BLaER1 treated with 17β-estradiol and CSF1 and Interleukin-3, amounts not matched to agents 10 nM and 100 nM (cell line): ENCODE measurements around the gene RAPSN.
A peak's percentile ranks its signal among the peaks of the same experiment; 100 is the strongest.

ENCODE experiments used
- H3K27ac ChIP-seq, 11 experiments: shearing (Covaris generic); formaldehyde crosslinking; 2 replicates each; pipeline ENCODE4 v1.8.1; 2022
- H3K27me3 ChIP-seq, 11 experiments: shearing (Covaris generic); formaldehyde crosslinking; 2 replicates each; pipeline ENCODE4 v1.8.1; 2022
- H3K36me3 ChIP-seq, 11 experiments: shearing (Covaris generic); formaldehyde crosslinking; 2 replicates each; pipeline ENCODE4 v1.8.1; 2022
- H3K4me1 ChIP-seq, 10 experiments: shearing (Covaris generic); formaldehyde crosslinking; 2 replicates each; pipeline ENCODE4 v1.8.1; 2022
- H3K4me2 ChIP-seq, 11 experiments: shearing (Covaris generic); formaldehyde crosslinking; 2 replicates each; pipeline ENCODE4 v1.8.1; 2022
- H3K4me3 ChIP-seq, 10 experiments: shearing (Covaris generic); formaldehyde crosslinking; 2 replicates each; pipeline ENCODE4 v1.8.1; 2022
- H3K9ac ChIP-seq, 11 experiments: shearing (Covaris generic); formaldehyde crosslinking; 2 replicates each; pipeline ENCODE4 v1.8.1; 2022
- H3K9me3 ChIP-seq, 11 experiments: shearing (Covaris generic); formaldehyde crosslinking; replicated peaks in 1 of 11; 2 replicates each; pipeline ENCODE4 v1.8.1; 2022
- H4K20me1 ChIP-seq, 11 experiments: shearing (Covaris generic); formaldehyde crosslinking; 2 replicates each; pipeline ENCODE4 v1.8.1; 2022
- Cebpa-rat ChIP-seq, 11 experiments: shearing (Covaris generic); IDR thresholded peaks; 2 replicates each; pipeline ENCODE4 v1.8.1; 2022

Gene RAPSN

GRCh38 chr11:47469361-47470179, 20.6 kb upstream of the RAPSN start:
- Histone ChIP-seq H3K9ac (peak overlapping the region in 1 of 11 experiments; percentile 1; a peak in 1 of 22 replicates), H3K27me3 (no peaks in the 10 kb centered on the region), H3K4me2 (no peak overlapping the region; a peak in 1 of 22 replicates), H3K4me3 (no peak overlapping the region), H3K36me3 (peaks cover 95 to 100% (median 100%) of the 10 kb centered on the region in 11 experiments), H3K9me3 (no peaks in the 10 kb centered on the region), H3K27ac (no peak overlapping the region; a peak in 1 of 22 replicates), H3K4me1 (peaks cover 0 to 14% (median 0%) of the 10 kb centered on the region in 10 experiments; a peak in 3 of 20 replicates), H4K20me1 (peaks cover 34 to 100% (median 76%) of the 10 kb centered on the region in 11 experiments; a peak in 21 of 22 replicates)
- TF ChIP-seq Cebpa-rat (IDR thresholded peaks at IDR 0.05), result no peak

- Histone ChIP-seq H3K9ac (no peak overlapping the region; a peak in 1 of 22 replicates), H3K4me1 (peaks cover 0 to 14% (median 0%) of the 10 kb centered on the region in 10 experiments; a peak in 3 of 20 replicates), H3K27me3 (no peaks in the 10 kb centered on the region), H3K36me3 (peaks cover 95 to 100% (median 100%) of the 10 kb centered on the region in 11 experiments), H3K27ac (no peak overlapping the region; a peak in 1 of 22 replicates), H3K4me2 (no peak overlapping the region), H3K9me3 (no peaks in the 10 kb centered on the region), H4K20me1 (peaks cover 37 to 100% (median 73%) of the 10 kb centered on the region in 11 experiments; a peak in 21 of 22 replicates), H3K4me3 (no peak overlapping the region)
- no peak for TF ChIP-seq Cebpa-rat (IDR thresholded peaks at IDR 0.05)
These were observed 19.8 kb upstream of the RAPSN start for GRCh38 chr11:47468598-47469214.

GRCh38 chr11:47467357-47467756, 18.4 kb upstream of the RAPSN start:
- Histone ChIP-seq H3K9ac (no peak overlapping the region), H3K27ac (no peak overlapping the region), H3K4me2 (no peak overlapping the region), H3K27me3 (no peaks in the 10 kb centered on the region), H3K36me3 (peaks cover 86 to 100% (median 97%) of the 10 kb centered on the region in 11 experiments), H3K4me1 (peaks cover 0 to 14% (median 0%) of the 10 kb centered on the region in 10 experiments; a peak in 3 of 20 replicates), H3K4me3 (no peak overlapping the region), H3K9me3 (no peaks in the 10 kb centered on the region), H4K20me1 (peaks cover 37 to 99% (median 70%) of the 10 kb centered on the region in 11 experiments; a peak in 21 of 22 replicates)
- no peak for TF ChIP-seq Cebpa-rat (IDR thresholded peaks at IDR 0.05)

GRCh38 chr11:47466701-47467250, 17.8 kb upstream of the RAPSN start:
- 0 out of 22 replicates have a peak overlapping the region, but pooled peaks of 1 of the 11 experiments have one; percentile 11 for H3K27ac ChIP-seq
- H3K9ac ChIP-seq, result 0 out of 22 replicates have a peak overlapping the region, but pooled peaks of 1 of the 11 experiments have one; percentile 4
- no peak overlapping the region for H3K4me2 ChIP-seq

GRCh38 chr11:47466201-47466600, 17.3 kb upstream of the RAPSN start:
- no peaks in the 10 kb centered on the region for H3K9me3 ChIP-seq
- H3K4me2 ChIP-seq, result no peak overlapping the region
- H3K9ac ChIP-seq, result no peak overlapping the region
- H3K36me3 ChIP-seq, result peaks cover 83 to 100% (median 96%) of the 10 kb centered on the region in 11 experiments
- peaks cover 0 to 14% (median 7%) of the 10 kb centered on the region in 10 experiments; a peak in 11 of 20 replicates for H3K4me1 ChIP-seq
- no peak for TF ChIP-seq Cebpa-rat (IDR thresholded peaks at IDR 0.05)
- H4K20me1 ChIP-seq, result peaks cover 37 to 99% (median 76%) of the 10 kb centered on the region in 11 experiments; a peak in 21 of 22 replicates
- no peak overlapping the region for H3K27ac ChIP-seq
- no peak overlapping the region for H3K4me3 ChIP-seq
- no peaks in the 10 kb centered on the region for H3K27me3 ChIP-seq

More at GRCh38 chr11:47466701-47467250, 17.8 kb upstream of the RAPSN start:
- peaks cover 0 to 14% (median 1%) of the 10 kb centered on the region in 10 experiments; a peak in 6 of 20 replicates for H3K4me1 ChIP-seq
- H4K20me1 ChIP-seq, result peaks cover 37 to 99% (median 73%) of the 10 kb centered on the region in 11 experiments; a peak in 21 of 22 replicates
- H3K4me3 ChIP-seq, result no peak overlapping the region
- TF ChIP-seq Cebpa-rat (IDR thresholded peaks at IDR 0.05), result no peak
- H3K9me3 ChIP-seq, result no peaks in the 10 kb centered on the region
- H3K36me3 ChIP-seq, result peaks cover 83 to 100% (median 97%) of the 10 kb centered on the region in 11 experiments
- H3K27me3 ChIP-seq, result no peaks in the 10 kb centered on the region

- Histone ChIP-seq H4K20me1 (peaks cover 37 to 98% (median 65%) of the 10 kb centered on the region in 11 experiments; a peak in 21 of 22 replicates), H3K4me2 (no peak overlapping the region), H3K9ac (no peak overlapping the region), H3K27ac (no peak overlapping the region), H3K4me3 (no peak overlapping the region), H3K36me3 (peaks cover 81 to 100% (median 95%) of the 10 kb centered on the region in 11 experiments), H3K4me1 (peaks cover 0 to 13% (median 6%) of the 10 kb centered on the region in 10 experiments; a peak in 11 of 20 replicates), H3K9me3 (no peaks in the 10 kb centered on the region), H3K27me3 (no peaks in the 10 kb centered on the region)
- TF ChIP-seq Cebpa-rat (IDR thresholded peaks at IDR 0.05), result no peak
These were observed 15.5 kb upstream of the RAPSN start for GRCh38 chr11:47464483-47464882.

GRCh38 chr11:47461876-47462275, 12.9 kb upstream of the RAPSN start:
- Histone ChIP-seq H3K27ac (no peak overlapping the region), H3K27me3 (no peaks in the 10 kb centered on the region), H3K4me3 (no peak overlapping the region), H3K9ac (no peak overlapping the region), H3K9me3 (no peaks in the 10 kb centered on the region), H3K4me1 (peaks cover 0 to 13% (median 3%) of the 10 kb centered on the region in 10 experiments; a peak in 9 of 20 replicates), H4K20me1 (peaks cover 19 to 72% (median 39%) of the 10 kb centered on the region in 11 experiments; a peak in 20 of 22 replicates), H3K36me3 (peaks cover 61 to 86% (median 75%) of the 10 kb centered on the region in 11 experiments), H3K4me2 (no peak overlapping the region)
- TF ChIP-seq Cebpa-rat (IDR thresholded peaks at IDR 0.05), result no peak

- H3K4me2 ChIP-seq, result peak overlapping the region in 2 of 11 experiments; percentile 2 to 24; a peak in 1 of 22 replicates
- no peaks in the 10 kb centered on the region for H3K9me3 ChIP-seq
- H3K4me3 ChIP-seq, result no peak overlapping the region
- peaks cover 9 to 60% (median 29%) of the 10 kb centered on the region in 11 experiments; a peak in 19 of 22 replicates for H4K20me1 ChIP-seq
- no peak overlapping the region; a peak in 1 of 22 replicates for H3K27ac ChIP-seq
- peaks cover 0 to 13% (median 5%) of the 10 kb centered on the region in 10 experiments; a peak in 12 of 20 replicates for H3K4me1 ChIP-seq
- no peak overlapping the region for H3K9ac ChIP-seq
- no peaks in the 10 kb centered on the region for H3K27me3 ChIP-seq
- H3K36me3 ChIP-seq, result peaks cover 49 to 74% (median 63%) of the 10 kb centered on the region in 11 experiments
- no peak for TF ChIP-seq Cebpa-rat (IDR thresholded peaks at IDR 0.05)
These were observed 11.8 kb upstream of the RAPSN start for GRCh38 chr11:47460571-47461235.
